Measurements from ENCODE around the gene ZIC4. TPM values are rescaled to one million over a fixed set of nuclear protein-coding genes. Genes with fewer than 3 reads are reported as not detected.

ZIC4 gene
- total and polyA plus RNA-seq, 2 of the 4 experiments (the other 2 are of a cell fraction), result not detected

- BruUV-seq (replicated peaks), result no TSS peak
- Histone ChIP-seq H2AK9ac (replicated peaks; ENCODE audit: low read depth, low read length, poor library complexity) (no peak overlapping the region), H4K20me1 (ENCODE audit: insufficient read depth, low read length) (no peaks in the 10 kb centered on the region; the same call in none of the 2 replicates), H3K9me3 (ENCODE audit: control insufficient read depth, insufficient read depth, low read length) (peaks cover 13% of the 10 kb centered on the region), H3K79me1 (ENCODE audit: low read depth in 1 of 2, low read length in 2 of 2) (no peaks in the 10 kb centered on the region), H3K36me3 (ENCODE audit: control insufficient read depth, insufficient read depth, low read length) (no peaks in the 10 kb centered on the region), H3K4me3 (ENCODE audit: insufficient read depth, low read depth, low read length) (no peak overlapping the region), H3K27ac (ENCODE audit: insufficient read depth, low read length) (no peak overlapping the region), H2AK5ac (ENCODE audit: low read depth, low read length) (no peak overlapping the region), H4K5ac (ENCODE audit: low read depth, low read length) (no peak overlapping the region), H3K23ac (ENCODE audit: low read depth, low read length) (no peak overlapping the region), H3K56ac (ENCODE audit: extremely low read depth, insufficient read depth, low read length) (no peak overlapping the region), H3K4ac (ENCODE audit: low read depth, low read length) (no peak overlapping the region), H2BK20ac (ENCODE audit: low read depth, low read length) (no peak overlapping the region), H3K27me3 (ENCODE audit: control insufficient read depth, insufficient read depth, low read length) (peaks cover 93% of the 10 kb centered on the region), H3K18ac (ENCODE audit: low read depth, low read length) (no peak overlapping the region), H2BK120ac (ENCODE audit: low read depth, low read length) (no peak overlapping the region), H2AFZ (replicated peaks; ENCODE audit: low read length, poor library complexity) (no peak overlapping the region), H4K8ac (ENCODE audit: low read depth in 2 of 2, low read length in 2 of 2) (no peak overlapping the region), H2BK15ac (ENCODE audit: low read depth, low read length) (no peak overlapping the region), H3K14ac (replicated peaks; ENCODE audit: low read depth, low read length) (no peak overlapping the region), H3K4me1 (ENCODE audit: control insufficient read depth, insufficient read depth, low read length) (no peaks in the 10 kb centered on the region), H3K4me2 (ENCODE audit: low read depth, low read length) (no peak overlapping the region), H2BK5ac (ENCODE audit: low read depth, low read length, poor library complexity, severe bottlenecking) (no peak overlapping the region), H3K9me1 (ENCODE audit: insufficient read depth, low read length) (no peaks in the 10 kb centered on the region), H3K9ac (ENCODE audit: low read depth, low read length) (no peak overlapping the region), H4K91ac (ENCODE audit: insufficient read depth, low read depth, low read length) (no peak overlapping the region)
- WGBS, 2 experiments (ENCODE audit: extremely low coverage in 2 of 2, insufficient read length in 1 of 2), result 5% methylated on average over 7 of the region's 25 CpGs; no CpG with 5 or more reads in 1 of the 2 experiments
- no peak for ATAC-seq (ENCODE audit: low read depth)
- intact Hi-C loops (cut with micrococcal nuclease), result no loop called here
- no peak for DNase-seq
- CTCF ChIA-PET, result no interaction called here
- in situ Hi-C loops (cut with MboI; ENCODE audit: low sequenced_read_pairs), result no loop called here
- POLR2A ChIA-PET (ENCODE audit: unreplicated experiment), result interaction anchor here (0.6 kb wide), 1 partner anchor 44 kb away, joined by 3 read pairs; no protein-coding TSS in a partner anchor
- dilution Hi-C loops (cut with HindIII; ENCODE audit: low sequenced_read_pairs, unreplicated experiment), result no loop called here
- TF ChIP-seq CHD1 (IDR thresholded peaks at IDR 0.05; ENCODE audit: low read depth, low read length) (no peak), MAZ (IDR thresholded peaks at IDR 0.05; ENCODE audit: borderline replicate concordance, low read depth, low read length) (no peak), BHLHE40 (IDR thresholded peaks at IDR 0.05; ENCODE audit: low read depth, low read length) (no peak), SMC3 (IDR thresholded peaks at IDR 0.05; ENCODE audit: low read depth, low read length) (no peak), RFX5 (IDR thresholded peaks at IDR 0.05; ENCODE audit: low read depth, low read length) (no peak), ELK1 (IDR thresholded peaks at IDR 0.05; ENCODE audit: borderline replicate concordance, low read depth, low read length) (no peak), NFE2L2 (IDR thresholded peaks at IDR 0.05; ENCODE audit: low read depth, low read length) (no peak), RAD21 (IDR thresholded peaks at IDR 0.05; ENCODE audit: low read length) (no peak), RCOR1 (IDR thresholded peaks at IDR 0.05; ENCODE audit: insufficient replicate concordance, low read length) (no peak), USF2 (IDR thresholded peaks at IDR 0.05; ENCODE audit: low read depth, low read length) (no peak), MXI1 (IDR thresholded peaks at IDR 0.05; ENCODE audit: borderline replicate concordance, low read depth, low read length) (no peak), POLR2A (IDR thresholded peaks at IDR 0.05; ENCODE audit: low read depth, low read length) (no peak), CEBPB (IDR thresholded peaks at IDR 0.05; ENCODE audit: low read depth, low read length) (no peak), MAFK (IDR thresholded peaks at IDR 0.05; ENCODE audit: low read depth, low read length) (no peak), FOS (IDR thresholded peaks at IDR 0.05; ENCODE audit: low read depth, low read length) (no peak)
Measured at GRCh38 chr3:147388700-147389580, 17.4 kb downstream of the ZIC4 start.
